K562 (cell line): ENCODE data around the gene RABGAP1L.

Source experiments
- BHLHE40 ChIP-seq: IDR thresholded peaks from 2 replicates; pipeline ENCODE4 v1.6.1; 2011; ENCODE audit warnings: low read length, improper control_type of control experiment
- PHF20 ChIP-seq: fragments of 450-650 bp; IDR thresholded peaks from 2 replicates; pipeline ENCODE4 v1.6.1; 2018; ENCODE audit not compliant: partially characterized antibody
- POLR2A ChIP-seq: fragments of 450-650 bp; conservative IDR thresholded peaks from 2 replicates; pipeline ENCODE4 v1.6.1; 2016
- ZBTB7A ChIP-seq: IDR thresholded peaks from 2 replicates; pipeline ENCODE4 v1.6.1; 2011; ENCODE audit warnings: low read depth, mild to moderate bottlenecking, low read length, moderate library complexity, borderline replicate concordance; ENCODE audit not compliant: control insufficient read depth
- TF ChIP-seq, protein P1 (sequence below): sonication (generic); formaldehyde crosslinking; IDR thresholded peaks from 2 replicates; pipeline ENCODE4 v1.9.0; 2022; ENCODE audit warnings: mild to moderate bottlenecking, missing genetic modification reagents
- TF ChIP-seq, protein P2 (sequence below): sonication (generic); formaldehyde crosslinking; IDR thresholded peaks from 2 replicates; pipeline ENCODE4 v1.8.0; 2023; ENCODE audit warnings: mild to moderate bottlenecking, missing genetic modification reagents
- TF ChIP-seq, protein P3 (sequence below): fragments of 250-450 bp; sonication (Bioruptor Pico); IDR thresholded peaks from 2 replicates; pipeline ENCODE4 v1.5.0; 2021

DNA sequence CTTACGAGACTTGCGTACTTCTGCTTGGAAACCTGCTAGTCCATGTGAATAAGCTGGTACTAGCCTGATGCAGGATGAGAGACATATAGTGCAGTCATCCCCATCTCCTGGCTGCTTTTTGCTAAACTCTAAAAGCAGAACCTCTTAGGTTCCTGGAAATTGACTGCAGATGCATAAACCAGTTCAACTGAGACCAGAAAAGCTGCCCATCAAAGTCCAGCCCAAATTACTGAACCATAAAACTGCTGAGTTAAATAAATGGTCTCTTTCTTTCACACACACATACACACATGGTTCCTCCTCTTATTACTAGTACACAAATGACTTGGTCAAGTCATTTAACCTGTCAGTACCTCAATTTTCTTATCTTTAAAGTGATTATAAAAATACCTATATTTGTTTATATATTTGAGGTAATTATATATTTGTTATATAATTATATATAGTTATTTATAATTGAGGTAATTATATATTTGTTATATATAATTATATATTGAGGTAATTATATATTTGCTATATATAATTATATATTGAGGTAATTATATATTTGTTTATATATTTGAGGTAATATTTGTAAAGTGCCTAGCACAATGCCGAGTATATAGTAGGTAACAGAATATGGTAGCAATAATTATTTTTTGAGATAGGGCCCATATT lies 25.2 kb upstream of the RABGAP1L start:
- TF ChIP-seq, protein P1, sequence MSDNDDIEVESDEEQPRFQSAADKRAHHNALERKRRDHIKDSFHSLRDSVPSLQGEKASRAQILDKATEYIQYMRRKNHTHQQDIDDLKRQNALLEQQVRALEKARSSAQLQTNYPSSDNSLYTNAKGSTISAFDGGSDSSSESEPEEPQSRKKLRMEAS, result no peak
- TF ChIP-seq BHLHE40 (no peak), ZBTB7A (no peak), PHF20 (no peak), POLR2A (no peak)
- TF ChIP-seq, protein P2, sequence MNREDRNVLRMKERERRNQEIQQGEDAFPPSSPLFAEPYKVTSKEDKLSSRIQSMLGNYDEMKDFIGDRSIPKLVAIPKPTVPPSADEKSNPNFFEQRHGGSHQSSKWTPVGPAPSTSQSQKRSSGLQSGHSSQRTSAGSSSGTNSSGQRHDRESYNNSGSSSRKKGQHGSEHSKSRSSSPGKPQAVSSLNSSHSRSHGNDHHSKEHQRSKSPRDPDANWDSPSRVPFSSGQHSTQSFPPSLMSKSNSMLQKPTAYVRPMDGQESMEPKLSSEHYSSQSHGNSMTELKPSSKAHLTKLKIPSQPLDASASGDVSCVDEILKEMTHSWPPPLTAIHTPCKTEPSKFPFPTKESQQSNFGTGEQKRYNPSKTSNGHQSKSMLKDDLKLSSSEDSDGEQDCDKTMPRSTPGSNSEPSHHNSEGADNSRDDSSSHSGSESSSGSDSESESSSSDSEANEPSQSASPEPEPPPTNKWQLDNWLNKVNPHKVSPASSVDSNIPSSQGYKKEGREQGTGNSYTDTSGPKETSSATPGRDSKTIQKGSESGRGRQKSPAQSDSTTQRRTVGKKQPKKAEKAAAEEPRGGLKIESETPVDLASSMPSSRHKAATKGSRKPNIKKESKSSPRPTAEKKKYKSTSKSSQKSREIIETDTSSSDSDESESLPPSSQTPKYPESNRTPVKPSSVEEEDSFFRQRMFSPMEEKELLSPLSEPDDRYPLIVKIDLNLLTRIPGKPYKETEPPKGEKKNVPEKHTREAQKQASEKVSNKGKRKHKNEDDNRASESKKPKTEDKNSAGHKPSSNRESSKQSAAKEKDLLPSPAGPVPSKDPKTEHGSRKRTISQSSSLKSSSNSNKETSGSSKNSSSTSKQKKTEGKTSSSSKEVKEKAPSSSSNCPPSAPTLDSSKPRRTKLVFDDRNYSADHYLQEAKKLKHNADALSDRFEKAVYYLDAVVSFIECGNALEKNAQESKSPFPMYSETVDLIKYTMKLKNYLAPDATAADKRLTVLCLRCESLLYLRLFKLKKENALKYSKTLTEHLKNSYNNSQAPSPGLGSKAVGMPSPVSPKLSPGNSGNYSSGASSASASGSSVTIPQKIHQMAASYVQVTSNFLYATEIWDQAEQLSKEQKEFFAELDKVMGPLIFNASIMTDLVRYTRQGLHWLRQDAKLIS (CRISPR knock-in tag), result no peak
- TF ChIP-seq, protein P3, sequence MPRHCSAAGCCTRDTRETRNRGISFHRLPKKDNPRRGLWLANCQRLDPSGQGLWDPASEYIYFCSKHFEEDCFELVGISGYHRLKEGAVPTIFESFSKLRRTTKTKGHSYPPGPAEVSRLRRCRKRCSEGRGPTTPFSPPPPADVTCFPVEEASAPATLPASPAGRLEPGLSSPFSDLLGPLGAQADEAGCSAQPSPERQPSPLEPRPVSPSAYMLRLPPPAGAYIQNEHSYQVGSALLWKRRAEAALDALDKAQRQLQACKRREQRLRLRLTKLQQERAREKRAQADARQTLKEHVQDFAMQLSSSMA, result no peak
